ENCODE data around the gene DBI.

GRCh38 chr2:119372778-119373568 lies 6.2 kb downstream of the DBI start:
- TF ChIP-seq CTCF (IDR thresholded peaks at IDR 0.05) (no peak), POLR2AphosphoS5 (IDR thresholded peaks at IDR 0.05) (no peak), POLR2A (IDR thresholded peaks at IDR 0.05) (no peak), EP300 (IDR thresholded peaks at IDR 0.05) (no peak)
